GM18907 (cell line): Measurements from ENCODE around the gene COL6A2.

Source experiments
- ATAC-seq: cut with Tn5 transposase; IDR thresholded peaks from one replicate; pipeline ENCODE4 v1.9.1; 2021; ENCODE audit warnings: mild to moderate bottlenecking, moderate library complexity; ENCODE audit not compliant: unreplicated experiment

The COL6A2 gene

GRCh38 chr21:46111857-46112724 is 14.2 kb downstream of the COL6A2 start:
- no peak for ATAC-seq

GRCh38 chr21:46112725-46113215 is 14.9 kb downstream of the COL6A2 start:
- ATAC-seq = no peak

- ATAC-seq = no peak
Observed at GRCh38 chr21:46113497-46114176, 15.7 kb downstream of the COL6A2 start.

- no peak for ATAC-seq
Observed at GRCh38 chr21:46114963-46115362, 17.1 kb downstream of the COL6A2 start.

GRCh38 chr21:46115441-46116188 is 17.7 kb downstream of the COL6A2 start:
- ATAC-seq = no peak

- no peak for ATAC-seq
Observed at GRCh38 chr21:46116189-46116775, 18.4 kb downstream of the COL6A2 start.

GRCh38 chr21:46116776-46117585 is 19.1 kb downstream of the COL6A2 start:
- no peak for ATAC-seq

GRCh38 chr21:46117586-46118315 is 19.8 kb downstream of the COL6A2 start:
- ATAC-seq = no peak

- ATAC-seq = no peak
Observed at GRCh38 chr21:46118316-46119143, 20.6 kb downstream of the COL6A2 start.

- no peak for ATAC-seq
Observed at GRCh38 chr21:46119144-46119636, 21.3 kb downstream of the COL6A2 start.

GRCh38 chr21:46119637-46120271 is 21.8 kb downstream of the COL6A2 start:
- ATAC-seq = no peak

GRCh38 chr21:46120301-46121285 is 22.7 kb downstream of the COL6A2 start:
- ATAC-seq = no peak

- no peak for ATAC-seq
Observed at GRCh38 chr21:46121286-46122221, 23.6 kb downstream of the COL6A2 start.

GRCh38 chr21:46122237-46122671 is 24.3 kb downstream of the COL6A2 start:
- no peak for ATAC-seq
